Activated T-helper 1 cell treated with anti-CD3 and anti-CD28 coated beads, Interleukin-12 subunit alpha, Interleukin-12 subunit beta, Interleukin-2, Interleukin-4 antibody, amounts not matched to agents 30 ng/mL and 10 ng/mL and 1 ng/mL, durations not matched to agents 14 hours and 24 hours and 36 hours (primary cell): ENCODE data around the gene SLC8A3. TPM values are rescaled to one million over a fixed set of nuclear protein-coding genes. Genes with fewer than 3 reads are reported as not detected.

Experiments used
- DNase-seq: peaks from one replicate; pipeline ENCODE4 v3.0.0; 2021; ENCODE audit warnings: low spot score
- H3K27ac Mint-ChIP-seq: one replicate; pipeline ENCODE4 v1.8.0; 2021; ENCODE audit warnings: mild to moderate bottlenecking, mixed read lengths
- H3K27me3 Mint-ChIP-seq: one replicate; pipeline ENCODE4 v1.8.0; 2022; ENCODE audit warnings: mild to moderate bottlenecking, moderate library complexity, mixed read lengths; ENCODE audit not compliant: insufficient read depth
- H3K36me3 Mint-ChIP-seq: one replicate; pipeline ENCODE4 v1.8.0; 2021; ENCODE audit warnings: low read depth, mixed read lengths
- H3K4me1 Mint-ChIP-seq: one replicate; pipeline ENCODE4 v1.8.0; 2021; ENCODE audit warnings: low read depth, mixed read lengths
- H3K4me3 Mint-ChIP-seq: one replicate; pipeline ENCODE4 v1.8.0; 2021; ENCODE audit warnings: mild to moderate bottlenecking, moderate library complexity, mixed read lengths
- H3K9me3 Mint-ChIP-seq: one replicate; pipeline ENCODE4 v1.8.0; 2021; ENCODE audit warnings: mixed read lengths
- intact Hi-C: fragments of 100-400 bp; cut with micrococcal nuclease; formaldehyde crosslinking; loops from one replicate; pipeline ENCODE4 v1.15.1; 2024
- total RNA-seq: library from RNA; stranded (reverse); gene quantifications from 2 replicates; pipeline ENCODE4 v1.2.3, GENCODE V29; 2022

Gene SLC8A3
- total RNA-seq, 1 donor from 2014 or later = 0.21 TPM

- no peak overlapping the region for H3K4me3 Mint-ChIP-seq
- peaks cover 11% of the 10 kb centered on the region for H3K27me3 Mint-ChIP-seq
- intact Hi-C loops = no loop called here
- no peak overlapping the region for H3K27ac Mint-ChIP-seq
- DNase-seq = no peak
- H3K9me3 Mint-ChIP-seq = no peaks in the 10 kb centered on the region
- H3K36me3 Mint-ChIP-seq = no peaks in the 10 kb centered on the region
- H3K4me1 Mint-ChIP-seq = peaks cover 25% of the 10 kb centered on the region
These were observed 169.1 kb downstream of the SLC8A3 start for GRCh38 chr14:70019695-70020094.

GRCh38 chr14:70018713-70019211 is 170.0 kb downstream of the SLC8A3 start:
- Mint-ChIP-seq H3K36me3 (no peaks in the 10 kb centered on the region), H3K9me3 (no peaks in the 10 kb centered on the region), H3K4me3 (peak overlapping the region; percentile 12), H3K27me3 (peaks cover 11% of the 10 kb centered on the region), H3K27ac (no peak overlapping the region), H3K4me1 (peaks cover 25% of the 10 kb centered on the region)
- intact Hi-C loops = no loop called here
- DNase-seq = peak; percentile 12

GRCh38 chr14:70018230-70018629 is 170.5 kb downstream of the SLC8A3 start:
- intact Hi-C loops = no loop called here

GRCh38 chr14:70014406-70015095 is 174.2 kb downstream of the SLC8A3 start:
- no peak for DNase-seq
- peaks cover 21% of the 10 kb centered on the region for H3K4me1 Mint-ChIP-seq
- H3K27me3 Mint-ChIP-seq = peaks cover 9% of the 10 kb centered on the region
- no peak overlapping the region for H3K27ac Mint-ChIP-seq
- intact Hi-C loops = no loop called here
- H3K36me3 Mint-ChIP-seq = no peaks in the 10 kb centered on the region
- no peaks in the 10 kb centered on the region for H3K9me3 Mint-ChIP-seq
- H3K4me3 Mint-ChIP-seq = no peak overlapping the region

More at GRCh38 chr14:70018230-70018629, 170.5 kb downstream of the SLC8A3 start:
- Mint-ChIP-seq H3K9me3 (no peaks in the 10 kb centered on the region), H3K4me3 (no peak overlapping the region), H3K27me3 (peaks cover 11% of the 10 kb centered on the region), H3K36me3 (no peaks in the 10 kb centered on the region), H3K4me1 (peaks cover 25% of the 10 kb centered on the region), H3K27ac (peak overlapping the region; percentile 12)
- DNase-seq = no peak

- H3K9me3 Mint-ChIP-seq = no peaks in the 10 kb centered on the region
- no peak for DNase-seq
- intact Hi-C loops = no loop called here
- H3K4me1 Mint-ChIP-seq = peaks cover 10% of the 10 kb centered on the region
- no peak overlapping the region for H3K27ac Mint-ChIP-seq
- peaks cover 9% of the 10 kb centered on the region for H3K27me3 Mint-ChIP-seq
- no peaks in the 10 kb centered on the region for H3K36me3 Mint-ChIP-seq
- no peak overlapping the region for H3K4me3 Mint-ChIP-seq
These were observed 175.4 kb downstream of the SLC8A3 start for GRCh38 chr14:70013271-70013873.

- Mint-ChIP-seq H3K27me3 (peaks cover 9% of the 10 kb centered on the region), H3K36me3 (no peaks in the 10 kb centered on the region), H3K27ac (no peak overlapping the region), H3K4me3 (no peak overlapping the region), H3K9me3 (no peaks in the 10 kb centered on the region), H3K4me1 (peaks cover 5% of the 10 kb centered on the region)
- DNase-seq = no peak
- intact Hi-C loops = no loop called here
These were observed 177.0 kb downstream of the SLC8A3 start for GRCh38 chr14:70011708-70012107.

- no peaks in the 10 kb centered on the region for H3K9me3 Mint-ChIP-seq
- no peak overlapping the region for H3K4me3 Mint-ChIP-seq
- no peak for DNase-seq
- no peak overlapping the region for H3K27ac Mint-ChIP-seq
- peaks cover 9% of the 10 kb centered on the region for H3K27me3 Mint-ChIP-seq
- H3K4me1 Mint-ChIP-seq = peaks cover 5% of the 10 kb centered on the region
- intact Hi-C loops = no loop called here
- no peaks in the 10 kb centered on the region for H3K36me3 Mint-ChIP-seq
These were observed 177.7 kb downstream of the SLC8A3 start for GRCh38 chr14:70011098-70011497.

- no peaks in the 10 kb centered on the region for H3K9me3 Mint-ChIP-seq
- H3K36me3 Mint-ChIP-seq = no peaks in the 10 kb centered on the region
- H3K4me1 Mint-ChIP-seq = peaks cover 5% of the 10 kb centered on the region
- intact Hi-C loops = no loop called here
- H3K4me3 Mint-ChIP-seq = no peak overlapping the region
- no peak for DNase-seq
- no peak overlapping the region for H3K27ac Mint-ChIP-seq
- H3K27me3 Mint-ChIP-seq = peaks cover 5% of the 10 kb centered on the region
These were observed 178.8 kb downstream of the SLC8A3 start for GRCh38 chr14:70009961-70010360.

GRCh38 chr14:70008284-70009262 is 180.2 kb downstream of the SLC8A3 start:
- Mint-ChIP-seq H3K4me3 (no peak overlapping the region), H3K27me3 (peaks cover 4% of the 10 kb centered on the region), H3K36me3 (no peaks in the 10 kb centered on the region), H3K27ac (no peak overlapping the region), H3K4me1 (peaks cover 5% of the 10 kb centered on the region), H3K9me3 (no peaks in the 10 kb centered on the region)
- intact Hi-C loops = no loop called here
- no peak for DNase-seq

- no peak for DNase-seq
- Mint-ChIP-seq H3K9me3 (no peaks in the 10 kb centered on the region), H3K4me3 (no peak overlapping the region), H3K36me3 (no peaks in the 10 kb centered on the region), H3K4me1 (peaks cover 5% of the 10 kb centered on the region), H3K27ac (no peak overlapping the region), H3K27me3 (peaks cover 4% of the 10 kb centered on the region)
- intact Hi-C loops = no loop called here
These were observed 182.1 kb downstream of the SLC8A3 start for GRCh38 chr14:70006699-70007098.

- H3K27ac Mint-ChIP-seq = no peak overlapping the region
- H3K36me3 Mint-ChIP-seq = no peaks in the 10 kb centered on the region
- H3K4me1 Mint-ChIP-seq = peaks cover 5% of the 10 kb centered on the region
- peaks cover 1% of the 10 kb centered on the region for H3K27me3 Mint-ChIP-seq
- no peak overlapping the region for H3K4me3 Mint-ChIP-seq
- H3K9me3 Mint-ChIP-seq = no peaks in the 10 kb centered on the region
- intact Hi-C loops = no loop called here
- DNase-seq = no peak
These were observed 183.4 kb downstream of the SLC8A3 start for GRCh38 chr14:70005281-70005805.

GRCh38 chr14:70004791-70005190 is 184.0 kb downstream of the SLC8A3 start:
- H3K9me3 Mint-ChIP-seq = no peaks in the 10 kb centered on the region
- H3K36me3 Mint-ChIP-seq = no peaks in the 10 kb centered on the region
- no peak for DNase-seq
- peaks cover 1% of the 10 kb centered on the region for H3K27me3 Mint-ChIP-seq
- no peak overlapping the region for H3K4me3 Mint-ChIP-seq
- peaks cover 5% of the 10 kb centered on the region for H3K4me1 Mint-ChIP-seq
- H3K27ac Mint-ChIP-seq = no peak overlapping the region
- intact Hi-C loops = no loop called here
